GM21390 (cell line): ENCODE measurements around the gene ENAM.
"Not testable (repeated sequence)": the region's sequence is repeated elsewhere in the genome, so short reads cannot be mapped to it uniquely, and the experiment has no call there.

Experiments used
- ATAC-seq: cut with Tn5 transposase; IDR thresholded peaks from one replicate; pipeline ENCODE4 v1.9.1; 2021; ENCODE audit not compliant: unreplicated experiment

ENAM gene

GRCh38 chr4:70627620-70628019 lies 924 bp upstream of the ENAM start:
- no peak for ATAC-seq

- no peak for ATAC-seq
Measured at GRCh38 chr4:70629469-70630090, 1.0 kb downstream of the ENAM start.

DNA sequence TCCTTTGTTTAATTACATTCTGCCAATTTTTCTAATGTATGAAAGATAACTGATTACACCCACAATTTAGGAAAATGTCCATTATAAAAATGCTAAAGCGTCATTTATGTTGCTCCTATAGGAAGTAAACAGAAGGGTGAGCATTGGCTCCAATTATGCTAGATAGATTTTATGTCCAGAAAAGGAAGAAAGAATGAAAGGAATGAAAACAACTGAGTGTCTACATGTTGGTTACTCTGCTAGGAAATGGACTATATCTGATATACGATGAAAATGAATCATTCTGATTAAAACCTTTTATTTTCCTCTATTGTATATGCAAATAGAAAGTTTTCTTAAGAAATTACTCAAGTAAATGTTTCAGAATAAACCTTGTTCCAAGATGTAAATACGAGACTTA lies 1.6 kb downstream of the ENAM start:
- ATAC-seq: no peak

DNA sequence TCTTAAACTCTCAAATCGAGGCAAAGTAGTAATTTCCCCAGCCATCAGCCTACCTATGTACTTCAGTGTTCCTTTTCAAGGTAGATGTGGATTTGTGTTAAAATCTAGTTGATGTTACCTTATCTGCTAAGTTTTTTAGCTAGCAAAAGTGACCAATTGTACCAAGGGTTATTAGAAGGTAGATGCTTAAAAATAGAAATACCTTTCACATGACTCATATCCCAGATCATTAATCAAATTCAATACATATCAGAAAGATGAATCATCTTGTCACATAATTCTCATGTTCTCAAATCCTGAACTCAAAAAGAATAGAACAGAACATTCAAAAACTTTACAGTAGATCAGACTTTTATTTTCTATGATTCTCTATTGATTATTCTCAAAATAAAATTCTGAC lies 3.5 kb downstream of the ENAM start:
- no peak for ATAC-seq

- no peak for ATAC-seq
Measured at GRCh38 chr4:70634482-70634881, 5.9 kb downstream of the ENAM start.

GRCh38 chr4:70637239-70637913 lies 8.8 kb downstream of the ENAM start:
- ATAC-seq: no peak

DNA sequence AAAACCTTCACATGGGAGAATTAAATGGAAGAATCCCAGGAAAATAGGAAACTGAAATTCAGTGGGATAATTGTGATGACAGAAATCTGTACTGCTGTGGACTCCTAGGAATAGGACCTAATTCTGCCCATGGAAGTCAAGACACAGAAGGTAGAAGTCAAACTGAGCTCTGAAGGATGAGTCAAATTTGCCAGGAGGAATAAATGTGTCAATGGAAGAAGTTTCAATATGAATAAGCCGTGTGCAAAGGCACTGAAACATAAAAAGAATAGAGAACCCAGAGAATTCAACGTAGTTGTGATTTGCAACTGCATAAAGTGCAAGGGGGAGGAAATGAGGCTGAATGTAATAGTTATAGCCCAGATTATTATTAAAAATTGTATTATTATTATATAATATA lies 11.6 kb downstream of the ENAM start:
- ATAC-seq: peak; percentile 55

DNA sequence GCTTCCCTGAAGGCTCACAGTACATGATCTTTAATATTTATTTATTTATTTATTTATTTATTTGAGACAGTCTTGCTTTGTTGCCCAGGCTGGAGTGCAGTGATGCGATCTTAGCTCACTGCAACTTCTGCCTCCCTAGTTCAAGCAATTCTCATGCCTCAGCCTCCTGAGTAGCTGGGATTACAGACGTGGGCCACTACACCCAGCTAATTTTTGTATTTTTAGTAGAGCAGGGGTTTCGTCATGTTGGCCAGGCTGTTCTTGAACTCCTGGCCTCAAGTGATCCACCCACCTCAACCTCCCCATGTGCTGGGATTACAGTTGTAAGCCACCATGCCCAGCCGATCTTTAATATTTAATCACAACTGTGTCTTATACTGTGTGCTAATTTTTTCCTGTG lies 22.2 kb downstream of the ENAM start:
- ATAC-seq: not testable (repeated sequence)

- ATAC-seq: no peak
Measured at GRCh38 chr4:70651864-70652506, 23.4 kb downstream of the ENAM start.

GRCh38 chr4:70654605-70655011 lies 26.1 kb downstream of the ENAM start:
- no peak for ATAC-seq

DNA sequence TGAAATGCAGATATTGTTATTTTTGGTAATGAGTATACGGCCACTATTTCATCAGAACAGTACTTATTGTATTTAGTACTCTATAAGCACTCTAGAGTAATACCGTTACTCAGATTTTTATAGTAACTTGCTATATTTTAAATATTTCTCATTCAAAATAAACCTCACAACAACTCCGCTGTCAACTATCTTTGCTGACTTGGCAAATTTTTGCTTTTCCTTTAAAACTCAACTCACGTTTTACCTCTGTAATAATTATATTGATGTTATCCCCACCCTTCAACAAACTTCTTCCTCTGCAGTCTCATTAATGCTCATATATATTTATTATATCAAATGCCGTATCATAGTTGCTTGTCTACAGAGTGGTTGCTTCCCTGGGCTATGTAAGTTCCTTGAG lies 28.8 kb downstream of the ENAM start:
- no peak for ATAC-seq

DNA sequence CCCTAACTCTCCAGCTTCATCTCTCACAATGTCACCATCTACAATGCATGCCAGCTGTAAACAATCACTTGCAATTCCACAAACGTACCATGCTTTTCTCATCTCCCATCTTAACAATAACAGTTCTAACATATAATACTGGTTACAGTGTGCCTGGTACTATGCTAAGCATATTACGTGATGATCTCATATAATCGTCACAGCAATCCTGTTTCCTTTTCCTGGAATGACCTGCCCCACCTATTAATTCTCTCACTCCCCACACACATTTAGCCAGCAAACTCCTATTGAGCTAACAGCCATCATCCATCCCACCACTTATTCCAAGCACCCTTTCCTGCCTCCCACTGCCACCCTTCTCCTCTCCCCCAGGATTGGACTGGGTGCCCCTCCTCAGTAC lies 29.9 kb downstream of the ENAM start:
- ATAC-seq: no peak

DNA sequence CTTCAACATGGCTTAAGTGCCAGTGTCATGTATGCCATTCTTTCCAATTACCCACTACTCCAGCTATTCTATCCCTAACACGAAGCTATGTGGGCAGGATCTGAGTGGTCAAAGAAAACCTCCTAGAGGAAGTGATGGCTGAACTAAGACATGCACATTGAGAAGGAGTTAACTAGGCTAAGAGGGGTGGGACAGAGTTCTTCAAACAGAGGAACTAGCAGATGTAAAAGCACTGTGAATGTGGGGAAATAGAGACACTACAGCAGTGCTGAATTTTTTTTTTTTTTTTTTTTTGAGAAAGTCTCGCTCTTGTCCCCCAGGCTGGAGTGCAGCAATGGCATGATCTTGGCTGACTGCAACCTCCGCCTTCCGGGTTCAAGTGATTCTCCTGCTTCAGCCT lies 31.6 kb downstream of the ENAM start:
- ATAC-seq: no peak

DNA sequence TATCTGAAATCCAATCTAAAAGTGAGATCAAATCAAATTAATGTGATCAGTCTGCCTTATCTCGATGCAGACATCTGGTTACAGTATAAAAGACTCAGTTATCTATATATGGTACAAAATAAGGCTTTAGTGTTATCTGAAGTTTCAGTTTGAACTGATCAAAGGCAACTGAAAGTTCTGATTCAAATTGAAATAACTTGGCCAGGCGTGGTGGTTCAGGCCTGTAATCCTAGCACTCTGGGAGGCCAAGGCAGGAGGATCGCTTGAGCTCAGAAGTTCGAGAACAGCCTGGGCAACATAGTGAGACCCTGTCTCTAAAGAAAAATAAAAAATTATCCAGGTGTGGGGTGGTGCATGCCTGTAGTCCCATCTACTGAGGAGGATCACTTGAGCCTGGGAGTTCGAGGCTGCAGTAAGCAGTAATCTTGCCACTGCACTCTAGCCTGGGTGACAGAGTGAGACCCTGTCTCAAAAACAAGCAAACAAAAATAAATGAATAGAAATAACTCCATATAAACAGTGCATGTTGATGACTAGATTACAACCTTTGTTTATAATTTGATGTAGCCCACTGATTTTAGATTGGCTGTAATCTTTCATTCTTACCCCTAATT lies 32.9 kb downstream of the ENAM start:
- ATAC-seq: peak; percentile 77

GRCh38 chr4:70666369-70666768 lies 37.8 kb downstream of the ENAM start, which contains the start of gene JCHAIN:
Gene JCHAIN, minus strand, starts transcription at chr4:70666508. Its CDS starts 18 bp downstream, at chr4:70666490.
- ATAC-seq: peak; percentile 59

GRCh38 chr4:70667740-70668535 lies 39.4 kb downstream of the ENAM start:
- ATAC-seq: peak; percentile 45

DNA sequence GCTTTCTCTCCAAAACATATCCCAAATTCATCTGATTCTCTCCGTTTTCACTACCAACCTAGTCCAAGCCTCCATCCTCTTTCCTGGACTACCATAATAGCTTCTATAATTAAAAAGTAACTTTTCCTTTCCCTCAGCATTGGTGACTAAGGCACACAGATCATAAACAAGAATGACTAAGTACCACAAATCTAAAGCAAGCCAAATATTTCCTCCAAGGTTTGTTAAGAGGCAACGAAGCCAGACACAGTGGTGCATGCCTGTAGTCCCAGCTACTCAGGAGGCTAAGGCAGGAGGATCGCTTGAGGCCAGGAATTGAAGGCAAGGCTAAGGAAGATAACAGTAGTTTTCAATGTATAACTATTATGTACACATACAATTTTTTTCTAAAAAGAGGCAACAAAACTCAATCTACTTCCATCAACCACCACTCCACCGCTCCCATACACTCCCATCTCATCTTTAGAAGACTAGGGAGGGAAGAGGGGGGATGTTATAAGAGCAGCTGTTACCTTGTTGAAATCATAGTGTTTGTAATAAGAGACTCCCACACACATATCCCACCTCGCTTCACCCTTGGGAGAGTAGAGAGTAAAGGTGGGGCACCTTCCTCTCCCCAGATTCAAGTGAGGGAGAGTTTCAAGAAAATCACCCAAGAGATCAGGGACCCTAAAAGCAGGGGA lies 41.9 kb downstream of the ENAM start:
- ATAC-seq: no peak

GRCh38 chr4:70671091-70671490 lies 42.5 kb downstream of the ENAM start:
- ATAC-seq: no peak

DNA sequence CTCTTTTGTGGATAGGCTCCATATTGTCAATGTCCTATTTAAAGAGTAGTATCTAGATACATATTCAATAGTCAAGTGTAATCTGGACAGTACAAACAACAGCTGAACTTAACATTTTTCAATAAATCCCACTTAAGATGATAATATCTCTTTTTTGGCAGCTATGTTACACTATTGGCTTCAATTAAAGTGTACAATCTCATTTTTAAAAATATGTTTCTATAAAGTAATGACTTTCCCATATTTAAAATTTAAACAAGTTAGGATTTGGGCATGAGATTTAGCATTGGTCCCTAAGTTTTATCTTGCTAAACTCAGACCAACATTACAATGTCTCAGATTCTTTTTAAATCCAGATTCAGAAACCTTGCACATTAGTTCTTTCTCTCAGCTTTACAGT lies 45.6 kb downstream of the ENAM start:
- no peak for ATAC-seq

DNA sequence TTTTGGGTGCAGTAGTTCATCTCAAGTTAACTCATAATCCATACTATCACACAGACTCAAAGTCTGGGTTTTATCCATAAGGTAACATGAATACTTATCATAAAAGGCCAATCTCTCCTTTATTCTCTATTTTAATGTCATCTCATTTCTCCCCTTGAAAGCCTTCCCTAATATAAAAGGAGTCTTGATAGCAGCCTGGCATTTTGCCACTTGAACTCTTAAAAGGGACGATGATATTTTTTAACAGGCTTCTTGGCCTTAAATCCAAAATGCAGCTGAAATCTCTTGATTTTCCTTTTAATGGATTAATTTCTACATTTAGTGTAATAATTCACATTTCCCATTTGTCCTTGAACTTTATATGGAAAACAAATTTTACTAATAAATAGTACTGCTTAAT lies 46.2 kb downstream of the ENAM start:
- no peak for ATAC-seq
